Stimulated activated CD8-positive, alpha-beta memory T cell treated with anti-CD3 and anti-CD28 coated beads, Interleukin-7, amount 100 ng/mL, for 48 hours (primary cell): ENCODE measurements around the gene PPL.

ENCODE experiments used
- DNase-seq, 2 donors: peaks; one replicate each; pipeline ENCODE4 v3.0.0-alpha.2; 2020; ENCODE audit warnings: low read depth in 1 of 2; ENCODE audit errors: extremely low read depth in 1 of 2

The PPL gene

DNA sequence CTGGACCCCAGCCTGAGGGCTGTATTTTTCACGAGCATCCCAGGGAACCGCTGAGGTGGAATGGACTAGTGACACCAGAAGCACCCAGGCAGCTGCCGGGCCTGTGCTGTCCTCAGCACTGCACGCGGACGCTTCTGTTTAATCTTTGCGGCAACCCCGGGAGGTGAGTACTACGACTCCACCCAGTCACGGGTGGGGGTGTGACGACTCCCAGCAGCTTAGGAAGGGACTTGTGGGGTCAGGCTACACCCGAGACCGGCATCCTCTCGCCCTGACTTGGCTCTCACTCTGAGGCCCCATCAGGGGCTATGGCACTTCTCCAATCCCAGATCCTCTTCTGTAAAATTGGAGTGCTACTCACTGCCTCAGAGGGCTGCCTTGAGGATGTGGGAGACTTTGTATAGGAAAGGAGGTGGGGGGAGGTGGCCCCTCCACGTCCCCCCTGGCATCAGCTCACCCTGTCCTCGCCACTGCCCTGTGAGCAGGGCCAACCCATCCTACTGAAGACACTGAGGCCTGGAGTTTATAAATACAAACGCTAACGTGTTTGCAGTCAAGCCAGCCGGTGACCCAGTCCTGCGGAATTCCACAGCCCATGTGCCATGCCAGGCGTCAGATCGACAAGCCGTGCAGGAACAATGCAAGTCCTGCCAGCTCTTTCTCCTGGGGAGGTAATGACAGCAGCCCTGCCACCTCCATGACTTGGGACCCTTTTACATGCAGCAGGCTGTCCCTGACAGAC lies 44.4 kb downstream of the PPL start:
- no peak for DNase-seq

- DNase-seq = no peak
These were observed 45.1 kb downstream of the PPL start for GRCh38 chr16:4891886-4892216.

GRCh38 chr16:4891097-4891885 lies 45.7 kb downstream of the PPL start:
- no peak for DNase-seq

- DNase-seq = no peak
These were observed 46.3 kb downstream of the PPL start for GRCh38 chr16:4890686-4891085.

- DNase-seq = no peak
These were observed 46.9 kb downstream of the PPL start for GRCh38 chr16:4890026-4890425.

- no peak for DNase-seq
These were observed 48.4 kb downstream of the PPL start for GRCh38 chr16:4888428-4889135.

GRCh38 chr16:4886151-4886550 lies 50.8 kb downstream of the PPL start:
- DNase-seq = no peak

DNA sequence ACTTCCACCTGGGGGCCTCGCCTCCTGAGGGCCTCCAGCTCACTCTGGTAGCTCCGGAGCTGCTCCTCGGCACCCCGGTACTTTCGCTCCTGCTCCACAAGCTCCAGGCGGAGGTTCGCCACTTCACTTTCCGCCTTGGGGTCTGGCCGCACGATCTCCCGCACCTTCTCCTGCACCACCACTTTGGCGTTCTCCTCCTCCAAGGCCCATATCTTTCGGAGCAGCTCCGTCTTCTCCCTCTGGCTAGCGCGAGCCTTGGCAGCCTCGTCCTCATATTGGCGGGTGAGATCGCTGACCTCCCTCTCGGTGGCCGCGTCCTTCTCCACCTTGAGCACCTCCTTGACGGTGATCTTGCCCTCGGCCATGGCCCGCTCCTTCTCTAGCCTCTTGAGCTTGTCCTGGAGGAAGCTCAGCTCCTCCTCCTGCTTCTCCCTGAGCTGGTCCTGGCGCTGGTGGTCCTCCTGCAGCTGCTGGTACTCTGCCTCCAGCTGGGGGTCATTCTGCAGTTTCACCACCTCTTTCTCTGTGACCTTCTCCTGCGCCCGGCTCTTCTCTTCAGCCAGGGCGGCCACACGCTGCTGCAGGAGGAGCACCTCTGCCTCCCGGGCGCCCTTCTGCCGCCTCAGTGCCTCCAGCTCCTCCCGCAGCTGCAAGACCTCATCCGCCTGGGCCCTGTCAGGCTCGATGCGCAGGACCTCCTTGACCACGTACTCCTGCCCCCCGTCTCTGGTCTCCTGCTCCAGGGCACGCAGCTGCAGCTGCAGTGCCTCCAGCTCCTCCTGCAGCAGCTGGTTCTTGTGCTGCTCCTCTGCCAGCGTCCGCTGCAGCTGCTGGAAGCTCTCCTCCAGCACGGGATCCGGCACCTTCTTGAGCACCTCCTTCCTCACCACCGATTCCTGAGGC lies 51.7 kb downstream of the PPL start:
- no peak for DNase-seq

- DNase-seq = no peak
These were observed 52.7 kb downstream of the PPL start for GRCh38 chr16:4884209-4884608.

GRCh38 chr16:4883501-4883900 lies 53.4 kb downstream of the PPL start:
- DNase-seq = no peak

- no peak for DNase-seq
These were observed 54.2 kb downstream of the PPL start for GRCh38 chr16:4882633-4883285.

- no peak for DNase-seq
These were observed 54.8 kb downstream of the PPL start for GRCh38 chr16:4882000-4882632.

GRCh38 chr16:4880006-4880580 lies 56.9 kb downstream of the PPL start:
- DNase-seq = no peak

- DNase-seq = no peak
These were observed 57.9 kb downstream of the PPL start for GRCh38 chr16:4879049-4879448.

GRCh38 chr16:4877380-4877685 lies 59.6 kb downstream of the PPL start:
- DNase-seq = no peak

DNA sequence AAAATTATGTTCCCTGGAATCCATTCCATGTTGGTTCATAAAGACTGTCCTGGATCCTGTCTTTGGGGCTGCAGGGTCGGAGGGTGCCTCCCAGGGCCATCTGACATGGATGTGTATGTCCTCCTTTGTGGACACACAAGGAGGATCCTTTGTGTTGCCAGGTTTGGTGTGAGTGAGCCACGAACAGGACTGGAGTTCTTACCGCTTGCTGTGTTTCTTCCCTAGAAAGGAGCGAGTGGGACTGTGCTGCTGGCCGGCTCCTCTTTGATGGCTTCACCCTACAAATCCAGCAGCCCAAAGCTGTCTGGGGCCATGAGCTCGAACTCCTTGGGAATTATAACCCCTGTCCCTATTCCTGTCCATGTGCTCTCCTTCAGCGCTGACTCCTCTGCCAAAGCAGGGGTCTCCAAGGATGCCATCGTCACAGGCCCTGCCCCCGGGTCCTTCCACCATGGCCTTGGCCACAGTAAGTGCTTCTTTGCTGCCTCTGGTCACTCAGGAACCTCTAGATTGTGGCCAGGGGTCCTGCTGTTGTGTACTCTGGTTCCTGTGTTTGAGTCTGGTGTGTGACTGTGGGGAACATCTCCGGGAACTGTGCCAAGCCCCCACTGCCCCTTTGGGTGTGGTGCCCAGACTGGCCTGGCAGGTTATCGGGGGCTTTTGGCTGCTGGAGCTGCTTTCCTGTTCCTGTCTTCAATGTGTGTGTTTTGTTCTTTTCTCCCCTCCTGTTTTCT lies 60.1 kb downstream of the PPL start:
- DNase-seq = no peak

DNA sequence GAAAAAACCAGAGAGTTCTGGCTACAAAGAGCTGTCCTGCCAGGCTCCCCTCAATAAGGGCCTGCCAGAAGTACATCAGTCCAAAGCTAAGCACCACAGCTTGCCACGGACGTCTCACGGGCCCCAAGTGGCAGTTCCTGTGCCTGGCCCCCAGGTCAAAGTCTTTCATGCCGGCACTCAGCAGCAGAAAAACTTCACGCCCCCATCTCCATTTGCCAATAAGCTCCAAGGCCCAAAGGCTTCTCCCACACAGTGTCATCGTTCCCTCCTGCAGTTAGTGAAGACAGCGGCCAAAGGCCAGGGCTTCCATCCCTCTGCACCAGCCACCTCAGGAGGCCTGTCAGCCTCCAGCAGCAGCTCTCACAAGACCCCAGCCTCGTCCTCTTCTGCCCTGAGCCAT lies 62.3 kb downstream of the PPL start:
- DNase-seq = no peak

- DNase-seq = no peak
These were observed 63.9 kb downstream of the PPL start for GRCh38 chr16:4873091-4873490.

- DNase-seq = no peak
These were observed 65.9 kb downstream of the PPL start for GRCh38 chr16:4871071-4871470.
